Brain microvascular endothelial cell (primary cell): ENCODE results near the gene ERP44.

Source experiments
- DNase-seq: peaks from one replicate; pipeline ENCODE4 v3.0.0-alpha.2; 2020
- H3K27ac ChIP-seq: fragments of 250-450 bp; sonication (Bioruptor Pico); 2 replicates; pipeline ENCODE4 v1.5.1; 2020; ENCODE audit warnings: mild to moderate bottlenecking, moderate library complexity
- H3K27me3 ChIP-seq: fragments of 250-450 bp; sonication (Bioruptor Pico); replicated peaks from 2 replicates; pipeline ENCODE4 v1.5.1; 2020; ENCODE audit warnings: mild to moderate bottlenecking
- H3K36me3 ChIP-seq: fragments of 250-450 bp; sonication (Bioruptor Pico); replicated peaks from 2 replicates; pipeline ENCODE4 v1.5.1; 2020; ENCODE audit warnings: mild to moderate bottlenecking
- H3K4me3 ChIP-seq: 2 replicates; pipeline ENCODE4 v1.5.1; 2011; ENCODE audit warnings: low read depth, mild to moderate bottlenecking, control low read depth, low read length, moderate library complexity
- CTCF ChIP-seq: IDR thresholded peaks from 2 replicates; pipeline ENCODE4 v1.5.1; 2011; ENCODE audit warnings: low read depth, mild to moderate bottlenecking, moderate library complexity, low read length, control low read depth, inconsistent platforms; ENCODE audit errors: missing control alignments
- in situ Hi-C: cut with HindIII; loops from 2 replicates; pipeline ENCODE4 v1.10.0; 2017; ENCODE audit warnings: low sequenced_read_pairs, low pct_ligation_motif_present

ERP44 gene

GRCh38 chr9:99966001-99966400 is 132.8 kb downstream of the ERP44 start:
- no peak overlapping the region for H3K4me3 ChIP-seq
- peaks cover 2% of the 10 kb centered on the region for H3K36me3 ChIP-seq
- no peak for DNase-seq
- TF ChIP-seq CTCF = no peak
- no peaks in the 10 kb centered on the region for H3K27me3 ChIP-seq
- in situ Hi-C loops = no loop called here
- H3K27ac ChIP-seq = no peak overlapping the region

- H3K4me3 ChIP-seq = no peak overlapping the region
- TF ChIP-seq CTCF = no peak
- H3K27me3 ChIP-seq = no peaks in the 10 kb centered on the region
- peaks cover 4% of the 10 kb centered on the region for H3K36me3 ChIP-seq
- peak; percentile 16 for DNase-seq
- no peak overlapping the region for H3K27ac ChIP-seq
- in situ Hi-C loops = no loop called here
These were observed 134.5 kb downstream of the ERP44 start for GRCh38 chr9:99964336-99964735.

GRCh38 chr9:99962680-99963261 is 136.0 kb downstream of the ERP44 start:
- Histone ChIP-seq H3K36me3 (peaks cover 4% of the 10 kb centered on the region), H3K27ac (no peak overlapping the region), H3K4me3 (no peak overlapping the region), H3K27me3 (no peaks in the 10 kb centered on the region)
- peak; percentile 20 for DNase-seq
- in situ Hi-C loops = no loop called here
- no peak for TF ChIP-seq CTCF

- in situ Hi-C loops = no loop called here
These were observed 143.2 kb downstream of the ERP44 start for GRCh38 chr9:99955606-99956005.

GRCh38 chr9:99954819-99955218 is 144.0 kb downstream of the ERP44 start:
- Histone ChIP-seq H3K36me3 (no peaks in the 10 kb centered on the region), H3K27ac (no peak overlapping the region), H3K27me3 (no peaks in the 10 kb centered on the region), H3K4me3 (no peak overlapping the region)
- in situ Hi-C loops = no loop called here
- no peak for TF ChIP-seq CTCF
- no peak for DNase-seq

More at GRCh38 chr9:99955606-99956005, 143.2 kb downstream of the ERP44 start:
- H3K27me3 ChIP-seq = no peaks in the 10 kb centered on the region
- no peaks in the 10 kb centered on the region for H3K36me3 ChIP-seq
- H3K27ac ChIP-seq = no peak overlapping the region
- H3K4me3 ChIP-seq = no peak overlapping the region
- no peak for TF ChIP-seq CTCF
- DNase-seq = no peak
